Skin epidermis (tissue), 12 donors: Measurements from ENCODE around the gene BCAS3.
"Not testable (repeated sequence)": the region's sequence is repeated elsewhere in the genome, so short reads cannot be mapped to it uniquely, and the experiment has no call there.

Source experiments
- H3K27ac ChIP-seq, 21 experiments: fragments of 200-600 bp; sonication (generic) in 11 of 21; one replicate each; pipeline ENCODE4 v1.5.0; 2020; ENCODE audit warnings: mild to moderate bottlenecking in 3 of 21, inconsistent platforms in 2 of 21, moderate library complexity in 2 of 21
- H3K4me3 ChIP-seq, 7 experiments: fragments of 200-600 bp; sonication (generic) in 2 of 7; one replicate each; pipeline ENCODE4 v1.5.0; 2020; ENCODE audit warnings: inconsistent platforms in 2 of 7, mild to moderate bottlenecking in 2 of 7, moderate library complexity in 1 of 7

Gene BCAS3

DNA sequence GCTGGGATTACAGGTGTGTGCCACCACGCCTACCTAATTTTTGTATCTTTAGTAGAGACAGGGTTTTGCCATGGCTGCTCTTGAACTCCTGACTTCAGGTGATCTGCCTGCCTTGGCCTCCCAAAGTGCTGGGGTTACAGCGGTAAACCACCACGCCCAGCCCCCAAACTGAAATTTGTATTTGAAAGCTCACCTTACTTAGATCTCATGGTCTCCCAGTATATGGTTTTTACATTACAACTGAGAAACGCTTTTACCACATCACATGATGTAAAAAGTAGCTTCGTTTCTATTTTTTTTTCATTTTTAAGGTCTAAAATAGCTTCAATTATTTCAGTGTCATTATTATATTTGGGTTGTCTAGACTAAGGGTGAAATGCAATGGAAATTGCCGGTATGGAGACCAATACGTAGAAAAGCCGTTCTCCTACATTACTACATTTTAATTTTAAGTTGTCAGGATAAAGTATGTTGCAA, 93.3 kb downstream of the BCAS3 start:
- Histone ChIP-seq H3K4me3 (no peak overlapping the region), H3K27ac (no peak overlapping the region)

DNA sequence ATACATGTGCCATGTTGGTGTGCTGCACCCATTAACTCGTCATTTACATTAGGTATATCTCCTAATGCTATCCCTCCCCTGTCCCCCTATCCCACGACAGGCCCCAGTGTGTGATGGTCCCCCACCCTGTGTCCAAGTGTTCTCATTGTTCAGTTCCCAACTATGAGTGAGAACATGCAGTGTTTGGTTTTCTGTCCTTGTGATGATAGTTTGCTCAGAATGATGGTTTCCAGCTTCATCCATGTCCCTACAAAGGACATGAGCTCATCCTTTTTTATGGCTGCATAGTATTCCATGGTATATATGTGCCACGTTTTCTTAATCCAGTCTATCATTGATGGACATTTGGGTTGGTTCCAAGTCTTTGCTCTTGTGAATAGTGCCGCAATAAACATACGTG, 94.0 kb downstream of the BCAS3 start:
- H3K4me3 ChIP-seq, H3K27ac ChIP-seq: not testable (repeated sequence)

- Histone ChIP-seq H3K4me3 (no peak overlapping the region), H3K27ac (no peak overlapping the region)
These were observed 95.9 kb downstream of the BCAS3 start for GRCh38 chr17:60773552-60773951.

GRCh38 chr17:60781880-60782412, 104.3 kb downstream of the BCAS3 start:
- Histone ChIP-seq H3K27ac (no peak overlapping the region), H3K4me3 (no peak overlapping the region)

DNA sequence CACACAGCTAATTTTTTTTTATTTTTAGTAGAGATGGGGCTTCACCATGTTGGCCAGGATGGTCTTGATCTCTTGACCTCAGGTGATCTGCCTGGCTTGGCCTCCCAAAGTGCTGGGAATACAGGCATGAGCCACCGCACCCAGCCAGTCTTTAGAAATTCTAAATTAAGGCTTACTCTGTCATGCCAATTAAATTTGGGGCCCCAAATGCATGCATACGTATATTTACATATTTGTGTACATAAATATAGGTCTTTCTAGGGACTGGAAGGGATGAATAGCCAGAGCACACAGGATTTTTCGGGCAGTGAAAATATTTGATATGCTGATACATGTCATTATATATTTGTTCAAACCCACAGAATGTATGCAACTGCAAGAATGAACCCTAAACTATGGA, 105.1 kb downstream of the BCAS3 start:
- no peak overlapping the region for H3K27ac ChIP-seq
- no peak overlapping the region for H3K4me3 ChIP-seq

- no peak overlapping the region for H3K4me3 ChIP-seq
- H3K27ac ChIP-seq, result no peak overlapping the region
These were observed 112.6 kb downstream of the BCAS3 start for GRCh38 chr17:60790205-60790604.

GRCh38 chr17:60792250-60792898, 114.7 kb downstream of the BCAS3 start:
- Histone ChIP-seq H3K4me3 (no peak overlapping the region), H3K27ac (peak overlapping the region in 1 of 21 experiments; percentile 37)

- no peak overlapping the region for H3K4me3 ChIP-seq
- no peak overlapping the region for H3K27ac ChIP-seq
These were observed 120.9 kb downstream of the BCAS3 start for GRCh38 chr17:60798576-60798975.

GRCh38 chr17:60802377-60802776, 124.7 kb downstream of the BCAS3 start:
- H3K4me3 ChIP-seq, result no peak overlapping the region
- no peak overlapping the region for H3K27ac ChIP-seq

GRCh38 chr17:60803059-60803458, 125.4 kb downstream of the BCAS3 start:
- no peak overlapping the region for H3K4me3 ChIP-seq
- H3K27ac ChIP-seq, result no peak overlapping the region

DNA sequence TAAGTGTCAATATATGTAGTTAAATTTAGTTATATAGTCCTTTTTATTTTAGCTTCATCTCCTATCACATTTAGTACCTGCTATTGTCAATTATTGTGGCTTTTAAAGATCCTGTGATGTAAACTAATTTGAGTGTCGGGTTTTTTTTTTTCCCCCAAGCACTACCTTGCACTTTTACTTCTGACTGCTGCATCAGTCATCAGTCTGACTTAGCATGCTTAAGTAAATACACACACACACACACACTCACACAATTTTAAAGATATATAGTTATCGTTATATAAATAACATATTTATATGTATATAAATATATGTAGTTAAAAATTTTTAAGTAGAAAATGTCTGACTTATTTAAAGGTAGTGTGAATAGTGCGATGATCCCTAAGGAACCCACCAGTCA, 127.2 kb downstream of the BCAS3 start:
- Histone ChIP-seq H3K4me3 (no peak overlapping the region), H3K27ac (no peak overlapping the region)

- Histone ChIP-seq H3K27ac (no peak overlapping the region), H3K4me3 (no peak overlapping the region)
These were observed 131.8 kb downstream of the BCAS3 start for GRCh38 chr17:60809421-60809820.

GRCh38 chr17:60814941-60815340, 137.3 kb downstream of the BCAS3 start:
- not testable (repeated sequence) for H3K27ac ChIP-seq, H3K4me3 ChIP-seq

DNA sequence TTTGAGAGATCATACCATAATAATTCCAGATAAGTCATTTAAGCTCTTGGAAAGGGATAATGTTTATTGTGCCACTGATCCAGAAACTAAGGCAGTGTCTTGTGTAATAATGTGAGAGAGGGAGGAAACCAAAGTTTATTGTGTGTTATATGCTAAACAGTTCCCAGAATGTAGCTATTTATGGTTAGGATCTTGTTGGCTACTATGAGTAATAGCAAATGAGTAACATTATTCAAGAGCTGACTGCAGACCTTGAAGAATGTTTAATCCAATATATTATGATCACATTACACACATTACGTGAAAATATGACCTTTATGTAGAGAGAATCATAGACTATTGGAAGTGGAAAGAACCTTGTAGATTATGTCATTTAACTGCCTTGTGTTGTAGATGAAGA, 139.5 kb downstream of the BCAS3 start:
- Histone ChIP-seq H3K4me3 (no peak overlapping the region), H3K27ac (peak overlapping the region in 1 of 21 experiments; percentile 6)

GRCh38 chr17:60819447-60820130, 141.9 kb downstream of the BCAS3 start:
- no peak overlapping the region for H3K27ac ChIP-seq
- H3K4me3 ChIP-seq, result no peak overlapping the region

GRCh38 chr17:60823515-60823914, 145.9 kb downstream of the BCAS3 start:
- no peak overlapping the region for H3K4me3 ChIP-seq
- no peak overlapping the region for H3K27ac ChIP-seq

- Histone ChIP-seq H3K4me3 (no peak overlapping the region), H3K27ac (no peak overlapping the region)
These were observed 147.7 kb downstream of the BCAS3 start for GRCh38 chr17:60825351-60825750.

GRCh38 chr17:60827943-60828342, 150.3 kb downstream of the BCAS3 start:
- Histone ChIP-seq H3K27ac (no peak overlapping the region), H3K4me3 (no peak overlapping the region)

GRCh38 chr17:60832151-60832585, 154.5 kb downstream of the BCAS3 start:
- Histone ChIP-seq H3K4me3 (no peak overlapping the region), H3K27ac (no peak overlapping the region)

- Histone ChIP-seq H3K27ac (no peak overlapping the region), H3K4me3 (no peak overlapping the region)
These were observed 155.0 kb downstream of the BCAS3 start for GRCh38 chr17:60832631-60833030.

GRCh38 chr17:60840456-60840855, 162.8 kb downstream of the BCAS3 start:
- Histone ChIP-seq H3K27ac (no peak overlapping the region), H3K4me3 (no peak overlapping the region)
